Measurements from ENCODE around the gene GRAP. TPM values are rescaled to one million over a fixed set of nuclear protein-coding genes. Genes with fewer than 3 reads are reported as not detected.

Gene GRAP
- total and polyA plus RNA-seq, 9 donors, result 0.61 to 7.2 (median 2.5) TPM

GRCh38 chr17:19000531-19001325, 46.0 kb downstream of the GRAP start:
- Histone ChIP-seq H3K4me1 (ENCODE audit: insufficient read depth) (no peaks in the 10 kb centered on the region), H3K36me3 (no peaks in the 10 kb centered on the region), H3K9me3 (no peaks in the 10 kb centered on the region), H3K27me3 (no peaks in the 10 kb centered on the region), H3K4me3 (no peak overlapping the region), H3K27ac (peak overlapping the region; percentile 24 to 55)
- intact Hi-C loops (cut with DNase I), result no loop called here
- 44 to 65% (median 52%) methylated on average over 17 of the region's 17 CpGs for WGBS, 3 donors
- peak in 4 of 5 donors; percentile 43 to 69 (median 60) for DNase-seq
- TF ChIP-seq CTCF (IDR thresholded peaks at IDR 0.05) (no peak), EP300 (IDR thresholded peaks at IDR 0.05) (no peak), POLR2A (IDR thresholded peaks at IDR 0.05) (no peak)

GRCh38 chr17:18999911-19000310, 46.8 kb downstream of the GRAP start:
- no peak for DNase-seq
- TF ChIP-seq POLR2A (IDR thresholded peaks at IDR 0.05) (no peak), CTCF (IDR thresholded peaks at IDR 0.05) (no peak), EP300 (IDR thresholded peaks at IDR 0.05) (no peak)
- intact Hi-C loops (cut with DNase I), result no loop called here

GRCh38 chr17:18999394-18999793, 47.4 kb downstream of the GRAP start:
- Histone ChIP-seq H3K9me3 (no peaks in the 10 kb centered on the region), H3K4me1 (ENCODE audit: insufficient read depth) (no peaks in the 10 kb centered on the region), H3K27me3 (no peaks in the 10 kb centered on the region), H3K36me3 (no peaks in the 10 kb centered on the region), H3K27ac (no peak overlapping the region), H3K4me3 (no peak overlapping the region)
- DNase-seq, result no peak
- TF ChIP-seq POLR2A (IDR thresholded peaks at IDR 0.05), result no peak
- TF ChIP-seq CTCF (IDR thresholded peaks at IDR 0.05), result no peak
- TF ChIP-seq EP300 (IDR thresholded peaks at IDR 0.05), result no peak
- 92 to 96% (median 95%) methylated on average over 8 of the region's 8 CpGs for WGBS, 3 donors
- intact Hi-C loops (cut with DNase I), result no loop called here

More at GRCh38 chr17:18999911-19000310, 46.8 kb downstream of the GRAP start:
- Histone ChIP-seq H3K4me3 (no peak overlapping the region), H3K27me3 (no peaks in the 10 kb centered on the region), H3K9me3 (no peaks in the 10 kb centered on the region), H3K27ac (no peak overlapping the region), H3K36me3 (no peaks in the 10 kb centered on the region), H3K4me1 (ENCODE audit: insufficient read depth) (no peaks in the 10 kb centered on the region)
- WGBS, 3 donors, result 73 to 86% (median 81%) methylated on average over 6 of the region's 6 CpGs

- no peak overlapping the region for H3K4me3 ChIP-seq
- H3K27ac ChIP-seq, result no peak overlapping the region
- peaks cover 2% of the 10 kb centered on the region for H3K4me1 ChIP-seq (ENCODE audit: insufficient read depth)
- no peaks in the 10 kb centered on the region for H3K9me3 ChIP-seq
- intact Hi-C loops (cut with DNase I), result no loop called here
- TF ChIP-seq CTCF (IDR thresholded peaks at IDR 0.05) (no peak), EP300 (IDR thresholded peaks at IDR 0.05) (no peak), POLR2A (IDR thresholded peaks at IDR 0.05) (no peak)
- WGBS, 3 donors, result 54 to 67% (median 57%) methylated on average over 6 of the region's 6 CpGs
- DNase-seq, result no peak
- H3K36me3 ChIP-seq, result no peaks in the 10 kb centered on the region
- H3K27me3 ChIP-seq, result no peaks in the 10 kb centered on the region
Observed at GRCh38 chr17:18997650-18998196, 49.0 kb downstream of the GRAP start.

Data from ovary (tissue), 9 donors.